C1 segment of cervical spinal cord (tissue), 14 donors: ENCODE data around the gene FOXJ3.

Experiments
- DNase-seq, 14 donors: peaks; one replicate each; lab custom pipeline; 2025; lab: John Stamatoyannopoulos, UW

The FOXJ3 gene

DNA sequence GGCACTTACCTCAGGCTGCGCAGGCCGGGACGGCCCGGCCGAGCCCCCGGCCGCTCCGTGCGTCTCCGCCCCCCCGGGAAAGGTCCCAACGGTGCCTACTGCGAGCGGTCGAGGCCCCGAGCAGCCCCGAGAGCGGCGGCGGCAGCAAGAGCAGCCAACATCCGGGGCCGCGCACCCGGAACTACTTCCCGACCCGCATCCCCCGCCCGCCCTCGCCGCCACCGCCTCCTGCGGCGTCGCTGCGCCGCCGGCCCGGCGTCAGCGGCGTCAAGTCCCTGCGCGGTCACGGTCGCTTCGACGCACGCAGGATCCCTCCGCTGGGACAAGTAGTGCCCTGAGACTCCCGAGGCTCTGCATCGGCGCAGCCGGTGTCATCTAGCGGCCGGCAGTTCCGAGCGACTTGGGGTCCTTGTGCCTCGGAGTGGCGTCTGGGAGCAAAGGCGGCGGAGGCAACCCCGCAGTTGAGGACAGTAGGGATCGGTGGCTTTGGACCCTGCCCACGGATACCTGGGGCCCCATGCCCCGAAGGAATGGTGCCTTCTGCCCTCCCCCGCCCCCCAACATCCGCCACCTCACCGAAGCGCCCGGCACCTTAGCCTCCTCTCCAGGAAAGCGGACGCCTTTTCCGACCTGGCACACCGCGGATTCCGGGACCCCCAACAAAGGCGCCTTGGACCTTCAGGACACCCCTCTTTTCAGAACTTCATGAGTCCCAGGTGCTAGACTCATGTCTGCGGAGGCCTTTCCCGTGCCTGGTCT lies at the start of gene FOXJ3:
Gene FOXJ3, minus strand, starts transcription at position 186 of the 759 bp plus-strand sequence. CDS start 24,142 bp downstream, outside the sequence.
- peak; percentile 41 to 94 (median 84) for DNase-seq

DNA sequence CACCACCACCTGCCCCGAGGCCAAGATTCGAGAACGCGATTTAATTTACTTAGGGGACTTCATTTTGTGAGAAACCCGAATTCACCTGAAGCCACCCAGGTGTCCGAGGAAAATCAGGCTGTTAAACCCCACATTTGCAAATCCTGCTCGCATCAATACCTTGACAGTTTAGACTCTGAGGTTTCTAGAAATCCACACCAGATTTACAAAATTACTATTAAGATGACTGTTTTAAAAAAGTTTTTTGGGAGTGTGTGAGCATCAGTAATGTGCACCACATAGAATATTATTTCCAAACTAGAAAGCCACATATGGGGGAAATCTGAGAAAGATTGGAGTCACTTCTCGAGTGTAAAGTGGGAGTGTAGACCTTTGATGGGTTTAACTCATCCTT lies 46.2 kb upstream of the FOXJ3 start:
- DNase-seq, result no peak

DNA sequence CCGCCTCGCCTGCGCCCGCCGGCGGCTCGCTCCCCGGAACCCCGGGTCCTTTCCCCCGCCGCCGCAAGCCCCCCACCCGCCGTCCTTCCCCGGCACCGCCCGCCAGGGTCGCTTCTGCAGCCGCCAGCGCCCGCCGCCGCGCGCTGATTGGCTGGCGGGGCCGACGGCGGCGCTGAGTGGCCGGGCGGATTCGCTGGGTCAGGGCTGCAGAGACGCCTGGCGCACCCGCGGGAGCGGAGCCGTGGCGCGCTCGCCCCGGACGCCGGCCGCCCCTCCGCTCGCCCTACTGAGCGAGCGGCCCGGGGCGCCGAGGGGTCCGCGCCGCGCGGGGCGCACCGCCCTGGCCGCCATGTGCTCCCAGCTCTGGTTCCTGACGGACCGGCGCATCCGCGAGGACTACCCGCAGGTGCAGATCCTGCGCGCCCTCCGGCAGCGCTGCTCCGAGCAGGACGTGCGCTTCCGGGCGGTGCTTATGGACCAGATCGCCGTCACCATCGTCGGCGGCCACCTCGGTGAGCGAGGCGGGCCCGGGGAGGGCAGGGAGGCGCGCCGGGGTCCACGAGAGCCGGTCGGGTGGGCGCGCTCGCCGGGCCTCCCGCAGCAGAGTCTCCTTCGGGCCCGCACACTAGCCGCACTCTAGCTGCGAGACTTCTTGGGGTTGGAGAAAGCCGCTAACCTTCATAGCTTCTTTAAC lies 45.7 kb upstream of the FOXJ3 start, which contains the start of gene RIMKLA:
Gene RIMKLA, plus strand, starts transcription at position 207 of the 694 bp plus-strand sequence. Its CDS starts 143 bp downstream, at position 350.
- peak; percentile 1 to 72 (median 25) for DNase-seq

DNA sequence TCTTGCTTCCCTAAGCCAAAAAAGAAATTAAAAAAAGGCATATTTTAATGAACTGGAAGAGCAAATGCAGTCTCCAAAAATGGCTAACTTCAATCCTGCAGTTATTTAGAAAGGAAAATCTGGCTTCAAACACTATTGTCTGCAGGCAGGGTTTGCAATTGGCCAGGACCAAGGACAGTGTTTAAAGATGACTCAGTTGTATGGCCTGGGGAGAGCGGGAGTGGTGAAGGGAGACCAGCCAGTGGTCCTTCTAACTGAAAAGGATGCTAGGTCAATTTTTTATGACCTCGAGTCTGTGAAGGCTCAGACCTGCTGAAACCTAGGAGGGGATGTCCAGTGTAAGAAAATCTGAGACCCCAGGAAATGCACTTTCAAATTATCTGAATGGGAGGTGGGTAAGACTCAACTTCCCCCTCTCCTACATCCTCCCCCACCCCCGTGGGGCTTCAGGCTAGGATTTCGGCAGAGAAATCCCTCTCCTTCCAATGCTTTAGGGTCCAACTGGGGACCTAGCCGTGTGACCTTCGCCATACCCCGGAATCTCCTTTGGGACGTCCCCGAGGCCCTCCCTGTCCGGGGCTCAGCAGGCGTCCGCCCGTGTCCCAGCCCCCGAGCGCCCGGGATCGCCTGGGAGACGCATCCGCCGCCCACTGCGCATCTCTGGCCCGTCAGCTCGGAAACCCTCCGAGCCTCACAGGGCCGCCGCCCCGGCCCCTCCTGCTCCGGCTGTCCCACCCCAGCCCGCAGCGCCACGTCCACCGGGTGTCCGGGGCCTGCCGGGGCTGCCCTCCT lies 45.0 kb upstream of the FOXJ3 start:
- DNase-seq, result peak in 2 of 14 donors; percentile 10 to 18

DNA sequence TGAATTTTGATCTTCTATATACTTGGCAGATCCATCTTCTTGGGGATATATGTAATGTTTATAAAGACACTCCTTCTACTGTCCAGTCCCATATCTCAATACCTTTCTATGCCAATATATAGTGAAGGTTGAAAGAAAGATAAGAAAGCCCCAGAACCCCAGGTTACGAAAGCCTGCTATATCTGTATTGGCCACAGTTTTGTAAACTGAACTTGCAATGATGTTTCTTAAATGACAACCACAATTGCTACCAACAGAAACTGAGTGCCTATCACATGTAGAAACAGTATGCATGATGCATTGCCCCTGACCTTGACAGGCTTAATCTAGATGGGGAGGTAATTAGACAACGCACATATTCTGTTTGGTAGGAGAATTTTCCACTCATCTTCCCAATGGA lies 37.8 kb upstream of the FOXJ3 start:
- no peak for DNase-seq

DNA sequence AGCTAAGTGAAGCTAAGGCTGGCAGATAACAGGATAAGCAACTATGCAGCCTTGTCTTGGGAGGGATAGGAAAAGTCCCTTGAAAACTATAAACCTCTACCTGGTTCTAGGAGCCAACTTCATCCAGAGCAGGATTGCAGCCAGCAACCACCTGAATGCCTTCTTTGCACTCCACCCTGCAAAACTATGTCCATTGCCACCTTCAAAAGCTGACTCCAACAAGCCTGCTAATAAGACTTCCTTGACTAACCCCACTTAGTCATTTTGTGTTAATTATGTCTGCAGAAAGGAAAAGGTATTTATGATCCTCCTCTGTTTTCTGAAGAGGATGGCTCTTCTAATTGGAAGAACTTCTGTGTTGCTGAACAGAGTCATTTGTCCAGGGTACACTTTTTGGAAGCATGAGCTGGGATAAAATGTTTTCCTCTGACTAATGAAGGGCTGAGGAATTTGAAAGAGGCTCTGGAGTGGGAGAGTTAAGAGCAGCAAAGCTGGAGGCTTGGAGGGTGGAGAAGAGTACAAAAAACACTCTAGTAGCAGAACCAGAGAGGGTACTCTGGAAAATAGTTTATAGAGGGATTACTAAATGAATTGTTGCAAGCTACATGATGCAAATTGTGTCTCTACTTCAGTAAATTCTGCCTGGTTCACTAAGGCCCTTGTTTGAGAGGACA lies 36.0 kb upstream of the FOXJ3 start:
- no peak for DNase-seq

DNA sequence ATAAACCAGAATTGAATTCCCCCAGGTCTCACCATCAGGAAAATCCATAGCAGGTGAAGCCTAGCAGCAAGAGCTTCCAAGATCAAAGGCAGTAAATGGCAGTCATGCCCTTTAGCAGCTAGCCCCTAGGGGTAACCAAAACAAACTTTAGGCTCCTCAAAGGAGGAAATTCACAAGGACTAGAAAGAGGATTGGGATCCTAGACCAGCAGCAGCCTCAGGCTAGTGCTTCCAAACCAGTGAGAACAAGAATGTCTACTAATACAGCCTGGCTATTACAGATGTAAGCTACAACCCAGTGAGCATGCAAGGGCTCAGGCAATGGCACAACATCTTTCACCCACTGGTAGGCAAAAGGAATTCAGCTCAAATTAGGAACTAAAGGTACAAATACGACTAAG lies 34.4 kb upstream of the FOXJ3 start:
- DNase-seq, result no peak

DNA sequence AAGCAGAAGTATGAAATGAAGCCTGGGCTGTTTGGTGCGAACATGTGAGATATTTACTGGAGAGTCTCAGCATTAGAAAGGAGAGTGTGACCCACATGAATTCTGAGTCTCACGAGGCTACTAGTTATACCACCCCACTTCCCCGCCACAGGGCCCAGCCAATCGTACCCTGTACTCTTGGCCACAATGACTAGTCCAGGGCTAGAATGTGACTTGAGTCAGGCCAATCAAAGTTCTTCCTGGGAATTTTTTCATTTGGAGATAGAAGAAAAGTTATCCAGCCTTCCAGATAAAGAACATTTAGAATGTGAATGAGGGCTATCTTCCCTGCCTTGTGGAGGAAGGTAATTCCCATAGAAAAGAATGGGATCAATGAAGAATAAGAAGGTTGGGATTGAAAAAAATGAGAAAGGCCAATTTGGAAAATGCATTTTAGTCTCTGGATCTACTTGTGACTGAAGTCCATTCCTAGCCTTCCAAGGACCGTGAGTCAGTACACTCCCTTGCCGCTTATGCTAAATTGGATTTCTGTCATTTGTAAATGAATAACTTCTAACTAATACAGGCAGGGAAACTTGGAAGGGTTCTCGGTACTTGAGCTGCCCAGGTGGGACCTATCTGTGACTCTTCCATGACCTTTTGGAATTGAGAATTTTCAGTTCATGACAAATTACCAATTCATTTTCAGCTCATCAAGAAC lies 33.2 kb upstream of the FOXJ3 start:
- DNase-seq, result no peak

DNA sequence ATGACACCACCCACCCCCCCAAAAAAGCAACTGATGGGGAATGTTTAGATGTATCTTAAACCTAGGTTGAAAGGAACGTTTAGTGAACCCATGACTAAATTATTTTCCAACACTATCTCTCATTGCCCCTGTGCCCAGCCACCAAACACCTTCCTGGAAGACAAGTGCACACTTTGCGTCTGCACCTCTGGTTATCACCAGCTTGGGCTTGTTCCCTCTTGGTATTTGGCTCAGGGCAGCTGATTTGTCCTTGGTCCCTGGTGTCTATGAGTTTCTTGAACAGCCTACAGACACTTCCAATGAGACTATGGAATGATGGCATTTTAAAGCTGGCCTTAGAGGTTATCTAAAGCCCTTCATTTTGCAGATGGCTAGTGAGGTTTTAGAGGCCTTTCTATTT lies 30.1 kb upstream of the FOXJ3 start:
- DNase-seq, result no peak

DNA sequence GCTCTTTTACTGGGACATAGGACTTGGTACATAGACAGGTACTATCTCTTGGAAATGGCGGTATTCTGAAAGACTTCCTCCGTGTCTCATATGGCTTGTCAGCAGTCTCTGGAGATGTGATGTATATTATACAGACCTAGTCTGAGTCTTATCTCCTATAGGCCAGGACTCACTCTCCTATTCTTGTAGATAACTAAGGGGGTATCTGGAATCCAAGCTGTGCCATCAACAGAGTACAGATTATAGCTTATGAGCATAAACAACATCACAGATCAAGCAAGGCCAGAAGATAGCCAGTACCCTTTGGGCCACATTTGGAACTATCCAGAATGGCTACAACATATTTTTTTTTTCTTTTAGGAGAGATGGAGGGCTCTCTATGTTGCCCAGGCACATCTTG lies 29.5 kb upstream of the FOXJ3 start:
- DNase-seq, result no peak

DNA sequence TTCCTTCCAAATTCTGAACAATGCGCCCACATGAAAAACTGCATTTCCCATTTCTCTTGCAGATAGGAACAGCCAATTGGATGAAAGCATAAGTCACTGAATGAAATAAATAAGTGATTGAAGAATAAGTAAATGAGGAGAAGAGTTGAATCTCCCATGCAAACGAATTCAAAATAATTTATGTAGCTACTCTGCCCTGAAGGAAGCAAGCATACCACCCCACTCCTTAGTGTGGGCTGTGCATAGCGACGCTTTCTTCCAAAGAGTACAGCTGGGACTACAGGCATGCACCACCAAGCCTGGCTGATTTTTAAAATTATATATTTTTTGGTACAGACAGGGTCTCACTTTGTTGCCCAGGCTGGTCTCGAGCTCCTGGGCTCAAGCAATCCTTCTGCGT lies 29.1 kb upstream of the FOXJ3 start:
- DNase-seq, result no peak

DNA sequence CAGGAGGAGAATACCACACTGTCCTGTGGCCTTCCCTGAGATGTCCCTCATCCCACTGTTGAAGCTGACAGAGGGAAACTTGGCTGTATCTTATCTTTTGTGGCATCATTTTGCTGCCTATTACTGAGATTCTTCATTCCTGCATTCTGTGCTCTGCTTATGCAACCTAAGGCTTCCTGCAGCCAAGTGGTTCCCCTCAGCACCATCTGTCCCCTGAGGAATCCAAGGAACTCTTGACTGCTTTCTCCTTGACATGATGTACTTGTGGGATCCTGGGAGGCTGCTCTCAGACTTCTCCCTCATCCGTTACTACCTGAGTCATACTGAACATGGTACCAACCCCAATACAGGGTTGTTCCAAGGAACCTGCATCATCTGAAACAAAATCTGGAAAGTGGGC lies 24.4 kb upstream of the FOXJ3 start:
- DNase-seq, result no peak

DNA sequence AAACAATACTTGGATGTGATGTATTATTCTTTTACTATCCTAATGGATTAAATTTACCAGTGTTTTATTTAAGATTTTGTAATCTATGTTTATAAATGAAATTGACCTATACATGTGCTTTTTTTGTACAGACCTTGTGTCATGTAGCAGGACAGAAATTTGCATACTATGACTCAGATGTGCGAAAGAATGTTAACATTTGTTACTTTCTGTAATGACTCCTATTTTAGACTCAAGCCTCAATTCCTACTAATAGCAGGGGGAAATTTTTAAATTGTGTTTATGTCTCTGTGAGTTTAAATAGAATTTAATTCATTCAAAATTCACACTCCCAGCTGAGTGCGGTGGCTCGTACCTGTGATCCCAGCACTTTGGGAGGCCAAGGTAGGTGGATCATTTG lies 23.8 kb upstream of the FOXJ3 start:
- no peak for DNase-seq

DNA sequence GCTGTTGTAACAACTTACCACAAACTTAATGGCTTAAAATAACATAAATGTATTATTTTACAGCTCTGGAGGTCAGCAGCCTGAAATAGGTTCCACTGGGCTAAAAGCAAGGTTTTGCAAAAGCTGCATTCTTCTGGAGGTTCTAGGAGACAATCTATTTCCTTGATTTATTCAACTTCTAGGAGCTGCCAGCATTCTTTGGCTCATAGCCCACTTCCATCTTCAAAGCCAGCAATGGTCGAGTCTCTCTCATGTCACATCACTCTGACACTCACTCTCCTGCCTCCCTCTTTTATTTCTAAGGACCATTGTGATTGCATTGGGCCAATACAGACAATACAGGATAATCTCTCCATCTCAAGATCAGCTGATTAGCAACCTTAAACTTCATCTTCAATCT lies 15.1 kb upstream of the FOXJ3 start:
- no peak for DNase-seq

DNA sequence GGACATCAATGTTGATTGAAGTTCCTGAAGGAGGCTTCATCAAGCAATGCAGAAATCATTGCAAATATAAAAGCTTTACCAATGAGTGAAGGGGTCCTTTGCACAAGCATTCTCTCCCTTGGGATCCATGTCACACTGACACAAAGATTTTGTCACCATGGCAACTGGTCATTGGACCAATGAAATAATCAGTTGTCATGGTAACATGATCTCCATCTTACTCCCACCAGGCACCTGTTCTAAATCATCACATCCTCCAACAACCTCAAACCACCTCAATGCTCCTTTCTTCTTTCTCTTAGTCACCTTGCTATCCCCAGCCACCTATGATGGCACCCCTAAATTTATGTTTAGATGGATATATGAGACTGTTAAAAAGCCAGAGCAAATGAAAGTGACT lies 13.5 kb upstream of the FOXJ3 start:
- no peak for DNase-seq

DNA sequence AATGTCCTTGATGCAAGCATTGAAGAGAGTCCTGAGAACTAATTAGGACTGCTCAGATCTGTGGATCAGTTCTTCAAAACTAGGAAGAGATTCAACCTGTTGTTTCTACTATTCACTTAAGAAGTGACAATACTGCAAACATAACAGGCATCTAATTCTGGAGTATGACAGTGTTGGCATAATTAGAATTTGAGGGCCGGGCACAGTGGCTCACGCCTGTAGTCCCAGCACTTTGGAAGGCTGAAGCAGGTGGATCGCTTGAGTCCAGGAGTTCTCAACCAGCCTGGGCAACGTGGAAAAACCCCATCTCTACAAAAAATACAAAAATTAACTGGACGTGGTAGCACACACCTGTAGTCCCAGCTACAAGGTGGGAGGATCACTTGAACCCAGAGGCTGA lies 8.0 kb upstream of the FOXJ3 start:
- DNase-seq, result no peak

DNA sequence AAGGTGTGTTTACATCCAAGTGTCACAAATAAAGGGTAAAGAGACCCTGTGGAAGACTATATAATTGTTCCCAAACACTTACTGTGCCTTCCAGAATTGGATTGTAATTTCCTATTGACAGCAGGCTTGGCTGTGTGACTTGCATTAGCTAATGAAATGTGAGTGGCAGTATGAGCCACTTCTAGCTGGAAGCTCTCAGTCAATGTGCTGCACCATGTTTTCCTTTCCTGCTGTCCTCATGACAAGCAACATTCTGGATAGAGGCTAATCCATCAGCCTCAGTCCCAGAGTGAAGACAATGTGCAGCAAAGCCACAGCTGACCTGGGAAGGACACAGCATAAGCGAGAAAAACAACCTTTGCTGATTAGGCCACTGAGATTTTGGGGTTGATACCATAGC lies 5.9 kb upstream of the FOXJ3 start:
- DNase-seq, result no peak

DNA sequence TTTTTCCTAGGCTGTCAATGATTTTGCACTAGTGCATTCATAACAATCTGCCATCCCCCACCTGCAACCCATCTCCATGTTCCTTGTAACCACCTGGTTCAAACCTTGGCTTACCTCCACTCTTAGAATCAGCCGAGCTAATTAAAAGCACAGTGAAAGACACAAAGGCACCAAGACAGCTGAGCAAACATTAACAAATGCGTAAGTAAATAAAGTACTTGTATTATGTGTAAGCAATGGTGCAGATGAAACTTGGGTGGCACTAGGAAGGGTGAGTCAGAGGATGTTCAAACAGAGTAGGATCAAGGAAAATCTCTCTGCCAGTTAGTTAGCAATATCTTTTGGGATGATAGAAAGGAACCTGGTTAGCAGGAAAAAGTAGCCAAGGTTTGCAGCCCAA lies 5.1 kb upstream of the FOXJ3 start:
- DNase-seq, result no peak

DNA sequence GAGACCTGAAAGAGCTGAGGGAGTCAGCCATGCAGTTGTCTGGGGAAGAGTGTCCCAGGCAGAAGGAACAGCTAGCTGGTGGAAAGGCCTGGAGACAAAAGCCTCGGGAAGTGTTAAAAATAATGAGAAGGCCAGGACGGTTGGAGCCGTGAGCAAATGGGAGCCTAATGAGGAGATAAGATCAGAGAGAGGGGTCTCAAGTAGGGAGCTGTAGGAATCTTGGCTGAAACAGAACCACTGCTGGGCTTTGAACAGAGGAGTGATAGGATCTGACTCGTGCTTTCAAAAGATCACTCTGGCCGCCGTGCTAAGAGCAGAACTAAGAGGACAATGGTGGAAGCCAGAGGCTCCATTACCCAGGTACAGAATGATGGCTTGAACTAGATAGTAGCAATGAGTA lies 1.9 kb upstream of the FOXJ3 start:
- no peak for DNase-seq

DNA sequence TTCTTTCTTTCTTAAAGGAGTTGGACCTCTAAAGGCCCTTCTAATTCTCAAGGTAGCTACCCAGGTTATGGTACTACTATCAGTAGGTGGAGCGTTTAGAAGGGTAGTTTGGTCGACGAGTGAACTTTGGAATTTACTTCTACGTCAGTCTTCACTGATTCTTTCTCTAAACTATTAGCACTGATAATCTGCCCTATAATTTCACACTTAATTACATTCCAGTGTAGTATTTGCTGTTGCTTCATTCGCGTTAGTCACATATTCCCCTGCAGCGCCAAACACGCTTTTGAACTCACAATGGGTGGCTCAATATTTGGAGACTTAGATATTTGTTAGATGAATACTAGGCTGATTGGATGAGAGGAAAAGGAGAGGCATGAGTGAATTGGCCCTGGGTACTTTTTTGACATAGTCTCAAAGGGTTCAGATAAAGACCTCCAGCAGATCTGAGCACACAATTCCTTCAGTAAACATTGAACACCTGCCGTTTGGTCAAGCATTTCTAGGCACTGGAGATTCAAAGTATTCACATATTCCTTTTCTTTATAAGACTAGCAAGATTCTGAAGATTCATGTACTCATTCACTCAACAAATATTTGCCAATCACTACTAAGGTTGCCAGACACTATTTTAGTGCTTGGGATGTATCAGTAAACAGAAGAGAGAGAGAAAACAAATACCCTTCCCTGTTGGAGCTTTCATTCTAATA lies 929 bp upstream of the FOXJ3 start:
- peak in 1 of 14 donors; percentile 17 for DNase-seq
